ENCODE measurements around the gene YWHAE.
"Not testable (repeated sequence)": the region's sequence is repeated elsewhere in the genome, so short reads cannot be mapped to it uniquely, and the experiment has no call there.

The YWHAE gene

GRCh38 chr17:1386265-1386664 is 13.8 kb downstream of the YWHAE start:
- Histone ChIP-seq H3K9me3 (ENCODE audit: control insufficient read depth in 2 of 2, low read length in 2 of 2) (no peaks in the 10 kb centered on the region), H3K27me3 (ENCODE audit: control insufficient read depth in 1 of 2, insufficient read depth in 2 of 2, low read length in 2 of 2) (no peaks in the 10 kb centered on the region), H3K36me3 (ENCODE audit: control insufficient read depth in 2 of 2, insufficient read depth in 2 of 2, low read length in 2 of 2) (no peaks in the 10 kb centered on the region), H3K9ac (ENCODE audit: low read length in 2 of 2) (no peak overlapping the region), H3K4me3 (ENCODE audit: low read length in 2 of 2) (no peak overlapping the region), H3K4me1 (ENCODE audit: control insufficient read depth, insufficient read depth, low read length) (peaks cover 49% of the 10 kb centered on the region), H3K27ac (ENCODE audit: low read length) (no peak overlapping the region)

GRCh38 chr17:1385861-1386260 is 14.2 kb downstream of the YWHAE start:
- H3K4me1 ChIP-seq (ENCODE audit: control insufficient read depth, insufficient read depth, low read length), result peaks cover 45% of the 10 kb centered on the region
- H3K4me3 ChIP-seq (ENCODE audit: low read length in 2 of 2), result no peak overlapping the region
- H3K27me3 ChIP-seq (ENCODE audit: control insufficient read depth in 1 of 2, insufficient read depth in 2 of 2, low read length in 2 of 2), result no peaks in the 10 kb centered on the region
- H3K27ac ChIP-seq (ENCODE audit: low read length), result no peak overlapping the region
- no peak overlapping the region for H3K9ac ChIP-seq (ENCODE audit: low read length in 2 of 2)
- H3K9me3 ChIP-seq (ENCODE audit: control insufficient read depth in 2 of 2, low read length in 2 of 2), result no peaks in the 10 kb centered on the region
- H3K36me3 ChIP-seq (ENCODE audit: control insufficient read depth in 2 of 2, insufficient read depth in 2 of 2, low read length in 2 of 2), result no peaks in the 10 kb centered on the region

- Histone ChIP-seq H3K4me1 (ENCODE audit: control insufficient read depth, insufficient read depth, low read length) (peaks cover 39% of the 10 kb centered on the region), H3K4me3 (ENCODE audit: low read length in 2 of 2) (no peak overlapping the region), H3K27me3 (ENCODE audit: control insufficient read depth in 1 of 2, insufficient read depth in 2 of 2, low read length in 2 of 2) (no peaks in the 10 kb centered on the region), H3K27ac (ENCODE audit: low read length) (no peak overlapping the region), H3K9me3 (ENCODE audit: control insufficient read depth in 2 of 2, low read length in 2 of 2) (no peaks in the 10 kb centered on the region), H3K9ac (ENCODE audit: low read length in 2 of 2) (no peak overlapping the region), H3K36me3 (ENCODE audit: control insufficient read depth in 2 of 2, insufficient read depth in 2 of 2, low read length in 2 of 2) (no peaks in the 10 kb centered on the region)
Measured at GRCh38 chr17:1384905-1385435, 15.1 kb downstream of the YWHAE start.

- Histone ChIP-seq H3K9ac (ENCODE audit: low read length in 2 of 2) (no peak overlapping the region), H3K4me1 (ENCODE audit: control insufficient read depth, insufficient read depth, low read length) (peaks cover 42% of the 10 kb centered on the region), H3K9me3 (ENCODE audit: control insufficient read depth in 2 of 2, low read length in 2 of 2) (no peaks in the 10 kb centered on the region), H3K36me3 (ENCODE audit: control insufficient read depth in 2 of 2, insufficient read depth in 2 of 2, low read length in 2 of 2) (no peaks in the 10 kb centered on the region), H3K27ac (ENCODE audit: low read length) (no peak overlapping the region), H3K4me3 (ENCODE audit: low read length in 2 of 2) (peak overlapping the region; percentile 9 to 31), H3K27me3 (ENCODE audit: control insufficient read depth in 1 of 2, insufficient read depth in 2 of 2, low read length in 2 of 2) (no peaks in the 10 kb centered on the region)
Measured at GRCh38 chr17:1379930-1380313, 20.1 kb downstream of the YWHAE start.

GRCh38 chr17:1379208-1379929 is 20.7 kb downstream of the YWHAE start:
- H3K9me3 ChIP-seq (ENCODE audit: control insufficient read depth in 2 of 2, low read length in 2 of 2), result no peaks in the 10 kb centered on the region
- peak overlapping the region; percentile 9 to 31 for H3K4me3 ChIP-seq (ENCODE audit: low read length in 2 of 2)
- no peak overlapping the region for H3K27ac ChIP-seq (ENCODE audit: low read length)
- H3K4me1 ChIP-seq (ENCODE audit: control insufficient read depth, insufficient read depth, low read length), result peaks cover 44% of the 10 kb centered on the region
- no peaks in the 10 kb centered on the region for H3K27me3 ChIP-seq (ENCODE audit: control insufficient read depth in 1 of 2, insufficient read depth in 2 of 2, low read length in 2 of 2)
- no peaks in the 10 kb centered on the region for H3K36me3 ChIP-seq (ENCODE audit: control insufficient read depth in 2 of 2, insufficient read depth in 2 of 2, low read length in 2 of 2)
- H3K9ac ChIP-seq (ENCODE audit: low read length in 2 of 2), result no peak overlapping the region

GRCh38 chr17:1378476-1378860 is 21.6 kb downstream of the YWHAE start:
- H3K4me3 ChIP-seq (ENCODE audit: low read length in 2 of 2); H3K9ac ChIP-seq (ENCODE audit: low read length in 2 of 2); H3K27ac ChIP-seq (ENCODE audit: low read length); H3K9me3 ChIP-seq (ENCODE audit: control insufficient read depth in 2 of 2, low read length in 2 of 2); H3K27me3 ChIP-seq (ENCODE audit: control insufficient read depth in 1 of 2, insufficient read depth in 2 of 2, low read length in 2 of 2); H3K36me3 ChIP-seq (ENCODE audit: control insufficient read depth in 2 of 2, insufficient read depth in 2 of 2, low read length in 2 of 2): not testable (repeated sequence)
- H3K4me1 ChIP-seq (ENCODE audit: control insufficient read depth, insufficient read depth, low read length), result peaks cover 44% of the 10 kb centered on the region

GRCh38 chr17:1377334-1377733 is 22.7 kb downstream of the YWHAE start:
- no peaks in the 10 kb centered on the region for H3K27me3 ChIP-seq (ENCODE audit: control insufficient read depth in 1 of 2, insufficient read depth in 2 of 2, low read length in 2 of 2)
- H3K9me3 ChIP-seq (ENCODE audit: control insufficient read depth in 2 of 2, low read length in 2 of 2), result no peaks in the 10 kb centered on the region
- no peak overlapping the region for H3K9ac ChIP-seq (ENCODE audit: low read length in 2 of 2)
- no peak overlapping the region for H3K27ac ChIP-seq (ENCODE audit: low read length)
- H3K4me1 ChIP-seq (ENCODE audit: control insufficient read depth, insufficient read depth, low read length), result peaks cover 40% of the 10 kb centered on the region
- H3K36me3 ChIP-seq (ENCODE audit: control insufficient read depth in 2 of 2, insufficient read depth in 2 of 2, low read length in 2 of 2), result peaks cover 0 to 4% of the 10 kb centered on the region in 2 donors
- no peak overlapping the region for H3K4me3 ChIP-seq (ENCODE audit: low read length in 2 of 2)

GRCh38 chr17:1376061-1376460 is 24.0 kb downstream of the YWHAE start:
- Histone ChIP-seq H3K36me3 (ENCODE audit: control insufficient read depth in 2 of 2, insufficient read depth in 2 of 2, low read length in 2 of 2) (peaks cover 0 to 4% of the 10 kb centered on the region in 2 donors), H3K27ac (ENCODE audit: low read length) (no peak overlapping the region), H3K27me3 (ENCODE audit: control insufficient read depth in 1 of 2, insufficient read depth in 2 of 2, low read length in 2 of 2) (no peaks in the 10 kb centered on the region), H3K9me3 (ENCODE audit: control insufficient read depth in 2 of 2, low read length in 2 of 2) (no peaks in the 10 kb centered on the region), H3K9ac (ENCODE audit: low read length in 2 of 2) (no peak overlapping the region), H3K4me1 (ENCODE audit: control insufficient read depth, insufficient read depth, low read length) (peaks cover 49% of the 10 kb centered on the region), H3K4me3 (ENCODE audit: low read length in 2 of 2) (peak overlapping the region in 1 of 2 donors; percentile 10)

GRCh38 chr17:1375615-1376014 is 24.4 kb downstream of the YWHAE start:
- Histone ChIP-seq H3K27ac (ENCODE audit: low read length) (no peak overlapping the region), H3K36me3 (ENCODE audit: control insufficient read depth in 2 of 2, insufficient read depth in 2 of 2, low read length in 2 of 2) (peaks cover 0 to 4% of the 10 kb centered on the region in 2 donors), H3K4me1 (ENCODE audit: control insufficient read depth, insufficient read depth, low read length) (peaks cover 52% of the 10 kb centered on the region), H3K9me3 (ENCODE audit: control insufficient read depth in 2 of 2, low read length in 2 of 2) (no peaks in the 10 kb centered on the region), H3K9ac (ENCODE audit: low read length in 2 of 2) (no peak overlapping the region), H3K4me3 (ENCODE audit: low read length in 2 of 2) (peak overlapping the region in 1 of 2 donors; percentile 10), H3K27me3 (ENCODE audit: control insufficient read depth in 1 of 2, insufficient read depth in 2 of 2, low read length in 2 of 2) (no peaks in the 10 kb centered on the region)

GRCh38 chr17:1374431-1375177 is 25.4 kb downstream of the YWHAE start:
- no peaks in the 10 kb centered on the region for H3K27me3 ChIP-seq (ENCODE audit: control insufficient read depth in 1 of 2, insufficient read depth in 2 of 2, low read length in 2 of 2)
- peaks cover 52% of the 10 kb centered on the region for H3K4me1 ChIP-seq (ENCODE audit: control insufficient read depth, insufficient read depth, low read length)
- no peak overlapping the region for H3K4me3 ChIP-seq (ENCODE audit: low read length in 2 of 2)
- peaks cover 0 to 6% of the 10 kb centered on the region in 2 donors for H3K36me3 ChIP-seq (ENCODE audit: control insufficient read depth in 2 of 2, insufficient read depth in 2 of 2, low read length in 2 of 2)
- H3K9me3 ChIP-seq (ENCODE audit: control insufficient read depth in 2 of 2, low read length in 2 of 2), result no peaks in the 10 kb centered on the region
- H3K27ac ChIP-seq (ENCODE audit: low read length), result no peak overlapping the region
- H3K9ac ChIP-seq (ENCODE audit: low read length in 2 of 2), result no peak overlapping the region
